Central memory CD4-positive, alpha-beta T cell (primary cell): Measurements from ENCODE around the gene GALNT2.

Source experiments
- DNase-seq: peaks from one replicate; pipeline ENCODE4 v3.0.0; 2022

GALNT2 gene

GRCh38 chr1:230117694-230118093 is 50.7 kb downstream of the GALNT2 start:
- DNase-seq: no peak

GRCh38 chr1:230119340-230119739 is 52.3 kb downstream of the GALNT2 start:
- DNase-seq: no peak

- no peak for DNase-seq
Observed at GRCh38 chr1:230120289-230120920, 53.4 kb downstream of the GALNT2 start.

- no peak for DNase-seq
Observed at GRCh38 chr1:230120921-230121381, 53.9 kb downstream of the GALNT2 start.

DNA sequence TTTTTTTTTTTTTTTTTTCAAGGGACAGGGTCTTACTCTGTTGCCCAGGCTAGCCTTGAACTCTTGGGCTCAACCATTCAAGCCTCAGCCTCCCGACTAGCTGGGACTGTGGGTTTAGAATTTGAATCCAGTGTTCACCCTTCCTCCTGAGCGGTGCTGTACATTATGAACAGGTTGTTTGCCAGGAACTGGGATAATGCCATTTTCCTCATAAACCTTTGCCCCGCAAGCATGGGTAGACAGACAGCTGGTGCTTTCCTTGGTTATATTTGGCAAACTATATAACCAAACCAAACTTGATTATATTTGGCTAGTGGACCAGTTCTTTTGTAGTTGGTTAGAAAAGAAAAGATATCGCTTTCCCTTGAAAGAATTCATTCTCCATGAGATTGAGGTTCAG is 54.9 kb downstream of the GALNT2 start:
- DNase-seq: no peak

- DNase-seq: no peak
Observed at GRCh38 chr1:230122366-230123279, 55.6 kb downstream of the GALNT2 start.

- DNase-seq: no peak
Observed at GRCh38 chr1:230123280-230124185, 56.5 kb downstream of the GALNT2 start.

DNA sequence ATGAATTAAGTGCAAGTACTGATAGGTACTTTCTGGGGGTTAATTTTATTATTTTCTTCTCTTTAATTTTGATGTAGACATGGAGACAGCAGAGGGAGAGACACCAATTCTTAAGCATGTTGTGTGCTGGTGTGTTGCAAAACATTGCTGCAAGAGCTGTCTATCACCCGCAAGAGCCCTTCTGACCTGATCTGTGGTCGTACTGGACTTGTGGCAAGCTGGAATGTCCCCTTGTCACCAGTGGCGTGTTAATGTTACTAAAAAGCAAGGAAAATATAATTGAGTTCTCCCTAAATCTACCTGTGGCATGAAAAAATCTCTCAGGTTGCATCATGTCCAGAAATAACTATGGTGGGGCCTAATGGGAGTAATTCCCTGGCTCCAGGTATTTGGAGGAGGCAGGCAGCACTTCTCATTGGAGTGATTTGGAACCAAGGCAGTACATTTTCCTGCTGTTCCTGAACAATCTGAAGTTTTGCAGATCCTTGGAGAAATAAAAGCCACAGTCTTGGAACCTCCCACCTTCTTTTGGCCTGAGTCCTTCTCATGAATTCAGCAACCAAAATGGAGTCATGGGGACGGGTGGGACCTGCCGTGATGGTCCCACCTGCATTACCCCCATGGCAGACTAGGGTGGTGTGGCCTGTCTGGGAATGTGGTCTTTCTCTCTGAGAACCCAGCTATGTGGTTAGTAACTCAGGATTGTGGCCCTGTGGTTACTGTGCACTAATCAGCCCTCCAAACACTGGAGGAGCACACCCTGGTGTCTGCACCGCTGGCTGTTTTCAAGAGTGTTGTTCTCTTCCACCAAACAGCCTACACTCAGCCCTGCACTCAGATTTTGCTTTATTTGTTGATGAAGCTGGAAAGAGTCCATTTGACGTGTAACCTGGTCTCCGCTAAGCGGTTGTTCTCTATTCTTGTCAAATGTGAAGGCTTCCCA is 57.4 kb downstream of the GALNT2 start:
- no peak for DNase-seq

GRCh38 chr1:230125141-230125540 is 58.1 kb downstream of the GALNT2 start:
- no peak for DNase-seq

- no peak for DNase-seq
Observed at GRCh38 chr1:230125640-230126528, 58.8 kb downstream of the GALNT2 start.

DNA sequence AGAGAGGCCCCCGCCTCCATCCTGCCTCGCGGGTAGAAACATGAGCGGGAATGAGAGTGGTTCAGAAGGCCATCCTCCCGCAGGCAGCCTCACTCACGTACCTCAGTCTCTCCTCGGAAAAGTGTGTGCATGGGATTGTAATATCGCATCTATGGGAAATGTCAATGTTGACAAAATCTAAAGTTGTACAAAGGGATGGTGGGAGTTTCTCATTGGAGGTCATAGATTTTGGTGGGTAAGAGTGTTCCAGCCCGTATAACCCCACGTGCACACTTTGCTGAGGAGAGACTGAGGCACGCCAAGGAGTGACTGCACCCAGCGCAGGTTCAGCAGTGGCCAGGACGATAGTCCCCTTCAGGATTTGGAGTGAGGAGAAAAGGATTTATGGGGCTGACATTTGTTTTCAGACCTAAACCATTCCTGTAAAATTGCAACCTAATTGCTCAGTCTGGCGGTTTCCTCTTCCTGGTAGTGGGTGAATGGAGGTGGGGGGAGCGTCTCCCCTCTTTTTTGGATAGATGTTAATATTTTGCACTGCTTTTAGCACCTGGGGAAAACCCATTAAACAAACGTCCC is 59.6 kb downstream of the GALNT2 start:
- no peak for DNase-seq

GRCh38 chr1:230127105-230128054 is 60.3 kb downstream of the GALNT2 start:
- no peak for DNase-seq

DNA sequence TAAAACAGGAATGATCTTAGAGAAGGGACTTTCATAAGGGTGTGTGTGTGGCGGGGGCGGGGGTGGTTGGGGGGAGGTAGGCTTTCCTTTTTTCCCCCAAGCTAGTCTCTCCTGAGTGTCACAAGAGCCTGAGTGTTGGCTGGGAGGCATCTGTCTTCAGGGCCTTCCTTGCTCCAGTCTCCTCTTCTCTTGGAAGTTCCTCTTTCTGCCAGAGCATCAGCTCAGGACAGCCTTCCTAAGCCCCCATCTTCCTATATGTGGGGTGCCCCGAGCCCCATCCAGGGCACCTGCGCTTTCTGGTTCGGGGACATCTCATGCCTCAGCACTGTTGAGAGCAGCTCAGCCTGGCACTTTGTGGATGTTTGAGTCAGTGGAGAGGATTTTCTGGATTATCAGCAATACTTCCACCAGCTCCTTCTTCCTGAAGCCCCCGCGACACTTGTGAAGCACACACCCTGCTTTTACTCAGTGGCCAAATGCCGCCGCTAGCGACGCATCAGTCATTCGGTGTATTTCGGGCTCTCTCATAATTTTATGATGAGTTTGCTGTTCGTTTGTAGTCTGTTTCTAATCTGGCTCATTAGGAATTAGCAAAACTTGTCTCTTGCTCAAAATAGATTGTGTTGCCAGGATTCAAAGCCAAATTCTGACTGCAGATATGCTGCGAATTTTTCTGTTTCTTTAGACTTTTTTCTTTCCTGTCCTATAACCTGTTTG is 61.7 kb downstream of the GALNT2 start:
- no peak for DNase-seq

DNA sequence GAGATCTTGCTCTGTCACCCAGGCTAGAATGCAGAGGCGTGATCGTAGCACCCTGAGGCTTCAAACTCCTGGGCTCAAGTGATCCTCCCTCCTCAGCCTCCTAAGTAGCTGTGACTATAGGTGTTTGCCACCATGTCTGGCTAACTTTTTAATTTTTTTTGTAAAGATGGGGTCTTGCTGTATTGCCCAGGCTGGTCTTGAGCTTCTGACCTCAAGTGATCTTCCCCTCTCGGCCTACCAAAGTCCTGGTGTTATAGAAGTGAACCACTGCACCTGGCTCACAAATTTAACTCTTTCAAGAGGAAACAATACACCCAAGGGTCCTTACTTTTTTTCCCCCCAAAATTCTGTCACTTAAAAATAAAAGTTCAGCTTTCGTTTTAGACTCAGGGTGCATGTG is 62.3 kb downstream of the GALNT2 start:
- no peak for DNase-seq

DNA sequence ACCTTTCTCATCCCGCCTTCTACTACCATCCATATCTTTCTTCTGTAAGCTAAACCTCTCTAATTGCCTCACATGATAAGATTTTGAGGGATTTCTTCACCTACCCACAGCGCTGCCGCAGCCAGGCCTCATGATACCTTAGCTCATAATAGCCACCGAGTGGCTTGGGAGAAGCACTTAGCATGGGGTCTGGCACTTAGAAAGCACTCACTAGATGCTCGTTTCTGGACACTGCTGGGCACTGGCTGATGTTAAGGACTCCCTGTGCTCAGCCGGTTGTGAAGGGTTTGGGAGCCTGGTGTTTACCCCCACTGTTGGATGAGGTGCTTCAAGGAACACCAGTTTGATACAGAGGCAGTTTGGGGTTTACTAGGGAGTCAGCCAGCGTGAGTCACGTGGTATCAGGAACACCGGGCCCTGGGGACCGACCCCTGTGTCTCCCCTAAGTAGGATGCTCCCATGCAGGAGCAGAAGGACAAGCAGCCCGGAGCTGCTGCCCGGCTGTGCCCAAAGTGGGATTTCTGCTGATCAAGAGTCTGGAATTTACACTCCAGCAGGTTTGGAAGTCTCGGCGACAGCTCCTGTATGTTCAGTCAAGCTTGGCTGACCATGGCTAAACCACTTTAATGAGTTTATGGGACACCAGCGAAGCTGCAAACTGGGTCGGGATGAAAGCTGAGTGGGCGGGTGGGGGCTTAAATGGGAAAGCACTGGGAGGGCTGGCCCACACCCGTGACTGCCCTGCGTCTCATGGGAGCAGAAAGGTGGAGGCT is 63.3 kb downstream of the GALNT2 start:
- DNase-seq: no peak

DNA sequence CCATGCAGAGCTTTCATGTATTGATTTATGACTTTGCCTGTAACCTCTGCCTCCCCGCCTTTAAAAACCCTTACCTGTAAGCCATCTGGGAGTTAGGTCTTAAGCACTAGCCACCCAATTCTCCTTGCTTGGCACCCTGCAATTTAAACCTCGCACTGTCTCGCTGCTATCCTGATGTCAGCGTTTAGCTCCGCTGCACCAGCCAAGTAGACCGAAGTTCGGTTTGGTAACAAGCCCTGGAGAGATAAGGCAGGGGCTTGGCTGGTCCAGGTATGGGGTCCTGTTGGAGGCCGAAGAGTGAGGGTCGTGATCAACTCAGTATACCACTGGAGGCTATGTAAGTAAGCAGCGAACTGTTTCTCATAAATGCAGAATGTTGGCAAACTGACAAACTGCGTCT is 64.4 kb downstream of the GALNT2 start:
- DNase-seq: no peak

DNA sequence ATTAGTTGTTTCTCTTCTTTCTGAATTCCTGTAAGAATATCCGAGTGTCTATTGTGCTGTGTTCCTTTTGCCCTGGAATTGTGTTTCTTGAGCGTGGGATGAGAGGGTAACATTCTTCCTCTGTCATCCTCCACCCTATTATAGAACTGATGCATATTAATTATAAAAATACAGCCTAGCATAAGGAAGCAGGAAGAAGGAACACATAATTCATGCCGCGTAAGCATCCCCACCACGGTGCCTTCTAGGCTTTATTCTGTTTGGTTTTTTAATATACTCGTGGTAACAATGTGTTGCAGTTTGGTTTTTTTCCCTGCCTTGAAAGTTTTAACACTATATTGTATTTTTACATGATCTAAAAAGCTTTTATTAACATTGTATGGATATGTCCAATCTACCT is 65.7 kb downstream of the GALNT2 start:
- DNase-seq: no peak

GRCh38 chr1:230135726-230136125 is 68.7 kb downstream of the GALNT2 start:
- DNase-seq: no peak
